Heart left ventricle (tissue), 16 donors: ENCODE results near the gene FOXE3. TPM values are rescaled to one million over a fixed set of nuclear protein-coding genes. Genes with fewer than 3 reads are reported as not detected.

Experiments used
- ATAC-seq, 4 donors: fragments of 200-7000 bp; cut with Tn5 transposase; one replicate each; pipeline ENCODE4 v1.9.1; 2020 to 2022; ENCODE audit warnings: moderate library complexity in 4 of 4, mild to moderate bottlenecking in 3 of 4, moderate number of reproducible peaks in 1 of 4
- DNase-seq, 5 donors: peaks; one replicate each; pipeline ENCODE4 v3.0.0-alpha.2; 2020
- H3K27ac ChIP-seq, 12 donors: fragments of 200-600 bp; sonication (generic) in 4 of 12; one replicate each; pipeline versions ENCODE4 v1.5.0 to v1.8.0; 2016 to 2022; ENCODE audit warnings: mild to moderate bottlenecking in 2 of 12
- H3K27me3 ChIP-seq, 9 donors: fragments of 200-600 bp; sonication (generic) in 2 of 9; one replicate each; pipeline versions ENCODE4 v1.5.1 to v1.8.0; 2016 to 2022; ENCODE audit warnings: mild to moderate bottlenecking in 3 of 9
- H3K36me3 ChIP-seq, 9 donors: fragments of 200-600 bp; sonication (generic) in 2 of 9; one replicate each; pipeline versions ENCODE4 v1.5.0 to v1.8.0; 2018 to 2022; ENCODE audit warnings: mild to moderate bottlenecking in 2 of 9
- H3K4me1 ChIP-seq, 12 donors: fragments of 200-600 bp; sonication (generic) in 4 of 12; one replicate each; pipeline versions ENCODE4 v1.5.0 to v1.8.0; 2016 to 2022; ENCODE audit warnings: mild to moderate bottlenecking in 3 of 12
- H3K4me3 ChIP-seq, 12 donors: fragments of 200-600 bp; sonication (generic) in 4 of 12; one replicate each; pipeline versions ENCODE4 v1.5.0 to v1.8.0; 2017 to 2022; ENCODE audit warnings: mild to moderate bottlenecking in 9 of 12, moderate library complexity in 4 of 12
- H3K9me3 ChIP-seq, 12 donors: fragments of 200-600 bp; sonication (generic) in 4 of 12; one replicate each; pipeline versions ENCODE4 v1.5.0 to v1.8.0; 2016 to 2022; ENCODE audit warnings: mild to moderate bottlenecking in 1 of 12
- CTCF ChIP-seq, 12 donors: fragments of 200-600 bp; sonication (generic) in 4 of 12; IDR thresholded peaks; one replicate each; pipeline versions ENCODE4 v1.5.0 to v1.8.0; 2018 to 2022; ENCODE audit warnings: antibody characterized with exemption in 12 of 12, mild to moderate bottlenecking in 5 of 12
- POLR2A ChIP-seq, 2 donors: fragments of 450-650 bp; IDR thresholded peaks; one replicate each; pipeline ENCODE4 v1.6.1; 2017; ENCODE audit warnings: antibody characterized with exemption in 2 of 2, mild to moderate bottlenecking in 2 of 2, moderate library complexity in 2 of 2
- WGBS, 4 donors: extraction: QIAGEN DNeasy Blood & Tissue Kit in 2 of 4; methylation state at CpG; one replicate each; pipeline versions ENCODE4 v1.1.5 to v1.1.7; 2013 to 2018; 5-methylcytosine and 5-hydroxymethylcytosine counted together
- intact Hi-C, 10 donors: fragments of 100-400 bp; cut with DNase I; formaldehyde crosslinking; loops; one replicate each; pipeline versions ENCODE4 v1.11.1 to v1.14.2; 2022
- long read RNA-seq, 3 donors: library from polyadenylated mRNA; unstranded; transcript quantifications; one replicate each; pipeline ENCODE4 v2.0.0, GENCODE V29; 2020 to 2021
- polyA plus RNA-seq, 2 donors: library from polyadenylated mRNA; stranded (reverse); fragments of 200-250 nt; gene quantifications; one replicate each; pipeline ENCODE4 v1.2.3, GENCODE V29; 2013
- total RNA-seq, 9 donors: library from RNA; depleted of rRNA in 2 of 9; stranded (reverse); fragments of >200 nt in 2 of 9; fragmentation: NEBNext Ultra II Directional in 3 of 9; extraction: Animal tissue kit (Norgen Biotek cat#: 25700) in 3 of 9; gene quantifications; one replicate each; pipeline versions ENCODE4 v1.1.0 to v1.2.4, GENCODE V29; 2016 to 2023
- donor health status: ischemic (EF 13 %, LVEDD 7.1; RV severe dilation, severe dysfunction).
- donor health status: healthy with polysubstance abuse.
- donor health status: DM: no; HTN: yes; CAD: no.
- donor health status: DM: no; HTN: no; CAD: no.
- donor health status: ischemic (EF 25% LVEDD 6.9; RV normal size, moderate dysfunction).
- donor health status: ischemic (EF 25% LVEDD 5.7; RV mildly dilated, moderate dysfunction).
- donor health status: healthy.
- donor health status: DM: yes; HTN: yes; CAD: no.
- donor health status: ischemic (EF 35%, LVEDD 5.7; RV mildly dilated, moderate dysfunction).
- donor health status: nonischemic (EF 11% LVEDD 7.7; RV severe dilation, severe dysfunction).
- donor health status: DM: yes; HTN: yes; CAD: no.
- donor health status: PGD.
- donor health status: ischemic (EF 29% LVEDD 5.4; RV normal size, mild dysfunction).
- donor health status: nonischemic (EF 23%, LVEDD 6.1; RV moderate dilation, normal function).

Gene FOXE3
- total RNA-seq (not detected), polyA plus RNA-seq (not detected)
- long read RNA-seq, donor 1 = 0 reads
- long read RNA-seq, donor 2 = 0 reads
- long read RNA-seq, donor 3 = 0 reads

GRCh38 chr1:47415728-47416318 lies at the start of gene FOXE3:
TSS of gene FOXE3 (plus strand) at chr1:47416285. CDS start at chr1:47416316, 31 bp downstream.
- 19 to 28% (median 20%) methylated on average over 13 to 21 of the region's 21 CpGs for WGBS, 4 donors
- Histone ChIP-seq H3K27me3 (peaks cover 15 to 62% (median 38%) of the 10 kb centered on the region in 9 donors), H3K27ac (no peak within 1 kb of the TSS), H3K4me1 (peaks cover 0 to 9% (median 0%) of the 10 kb centered on the region in 12 donors), H3K9me3 (no peaks in the 10 kb centered on the region), H3K4me3 (peak within 1 kb of the TSS in 6 of 12 donors; percentile 20 to 43 (median 30)), H3K36me3 (no peaks in the 10 kb centered on the region)
- DNase-seq (no peak), ATAC-seq (no peak)
- intact Hi-C loops = no loop called here
- TF ChIP-seq POLR2A (IDR thresholded peaks at IDR 0.05) (no peak), CTCF (IDR thresholded peaks at IDR 0.05) (no peak)

- ATAC-seq (no peak), DNase-seq (no peak)
- H3K27me3 ChIP-seq = no peaks in the 10 kb centered on the region
- intact Hi-C loops = no loop called here
- no peak for TF ChIP-seq POLR2A (IDR thresholded peaks at IDR 0.05)
- no peak for TF ChIP-seq CTCF (IDR thresholded peaks at IDR 0.05)
- no peak overlapping the region for H3K27ac ChIP-seq
- 88 to 97% (median 96%) methylated on average over 7 of the region's 7 CpGs for WGBS, 4 donors
- no peaks in the 10 kb centered on the region for H3K9me3 ChIP-seq
- peaks cover 0 to 46% (median 42%) of the 10 kb centered on the region in 9 donors for H3K36me3 ChIP-seq
- H3K4me1 ChIP-seq = peaks cover 0 to 7% (median 0%) of the 10 kb centered on the region in 12 donors
- no peak overlapping the region for H3K4me3 ChIP-seq
Observed at GRCh38 chr1:47367651-47368050, 48.4 kb upstream of the FOXE3 start.

- TF ChIP-seq POLR2A (IDR thresholded peaks at IDR 0.05) (no peak), CTCF (IDR thresholded peaks at IDR 0.05) (no peak)
- Histone ChIP-seq H3K4me1 (no peaks in the 10 kb centered on the region), H3K9me3 (no peaks in the 10 kb centered on the region), H3K4me3 (no peak overlapping the region), H3K36me3 (peaks cover 6 to 80% (median 76%) of the 10 kb centered on the region in 9 donors), H3K27me3 (no peaks in the 10 kb centered on the region), H3K27ac (no peak overlapping the region)
- no peak for DNase-seq
- ATAC-seq = no peak
- intact Hi-C loops = no loop called here
Observed at GRCh38 chr1:47371016-47371517, 45.0 kb upstream of the FOXE3 start.

GRCh38 chr1:47374501-47374900 lies 41.6 kb upstream of the FOXE3 start:
- Histone ChIP-seq H3K27ac (no peak overlapping the region), H3K4me3 (no peak overlapping the region), H3K27me3 (no peaks in the 10 kb centered on the region), H3K9me3 (no peaks in the 10 kb centered on the region), H3K36me3 (peaks cover 6 to 99% (median 89%) of the 10 kb centered on the region in 9 donors), H3K4me1 (no peaks in the 10 kb centered on the region)
- ATAC-seq (no peak), DNase-seq (no peak)
- intact Hi-C loops = no loop called here
- 90 to 98% (median 93%) methylated on average over 1 of the region's 1 CpG for WGBS, 4 donors
- TF ChIP-seq POLR2A (IDR thresholded peaks at IDR 0.05) (no peak), CTCF (IDR thresholded peaks at IDR 0.05) (no peak)
